ENCODE data around the gene BRCA1.
"Not testable (repeated sequence)": the region's sequence is repeated elsewhere in the genome, so short reads cannot be mapped to it uniquely, and the experiment has no call there.

BRCA1 gene

GRCh38 chr17:43011728-43012472 lies 113.3 kb downstream of the BRCA1 start:
- no peak overlapping the region for H3K4me3 ChIP-seq (ENCODE audit: low read depth, low read length)
- DNase-seq (ENCODE audit: low read depth) = no peak
- TF ChIP-seq MYC (IDR thresholded peaks at IDR 0.05; ENCODE audit: low read depth, low read length) (no peak), POLR2A (IDR thresholded peaks at IDR 0.05; ENCODE audit: extremely low read depth, insufficient read length) (no peak), MAX (IDR thresholded peaks at IDR 0.05; ENCODE audit: low read depth, low read length) (no peak), CTCF (IDR thresholded peaks at IDR 0.05; ENCODE audit: low read depth, low read length) (no peak)

- TF ChIP-seq MAX (IDR thresholded peaks at IDR 0.05; ENCODE audit: low read depth, low read length) (no peak), CTCF (IDR thresholded peaks at IDR 0.05; ENCODE audit: low read depth, low read length) (no peak), MYC (IDR thresholded peaks at IDR 0.05; ENCODE audit: low read depth, low read length) (no peak), POLR2A (IDR thresholded peaks at IDR 0.05; ENCODE audit: extremely low read depth, insufficient read length) (no peak)
- DNase-seq (ENCODE audit: low read depth) = no peak
- H3K4me3 ChIP-seq (ENCODE audit: low read depth, low read length) = no peak overlapping the region
Measured at GRCh38 chr17:43010667-43011308, 114.4 kb downstream of the BRCA1 start.

GRCh38 chr17:43006639-43007551 lies 118.3 kb downstream of the BRCA1 start, which contains the start of gene IFI35:
Gene IFI35 (plus strand): TSS chr17:43006784. CDS start chr17:43006948, 164 bp downstream.
- peak; percentile 87 for DNase-seq (ENCODE audit: low read depth)
- TF ChIP-seq MYC (IDR thresholded peaks at IDR 0.05; ENCODE audit: low read depth, low read length) (no peak), CTCF (IDR thresholded peaks at IDR 0.05; ENCODE audit: low read depth, low read length) (peak; percentile 37), MAX (IDR thresholded peaks at IDR 0.05; ENCODE audit: low read depth, low read length) (peak; percentile 51; the same call in 1 of the 2 replicates), POLR2A (IDR thresholded peaks at IDR 0.05; ENCODE audit: extremely low read depth, insufficient read length) (peak; percentile 34)
- peak within 1 kb of the TSS; percentile 64 for H3K4me3 ChIP-seq (ENCODE audit: low read depth, low read length)

- no peak for DNase-seq (ENCODE audit: low read depth)
- no peak for TF ChIP-seq MAX (IDR thresholded peaks at IDR 0.05; ENCODE audit: low read depth, low read length)
- no peak for TF ChIP-seq CTCF (IDR thresholded peaks at IDR 0.05; ENCODE audit: low read depth, low read length)
- TF ChIP-seq MYC (IDR thresholded peaks at IDR 0.05; ENCODE audit: low read depth, low read length) = no peak
- peak; percentile 14 for TF ChIP-seq POLR2A (IDR thresholded peaks at IDR 0.05; ENCODE audit: extremely low read depth, insufficient read length)
- no peak overlapping the region for H3K4me3 ChIP-seq (ENCODE audit: low read depth, low read length)
Measured at GRCh38 chr17:43003542-43004172, 121.5 kb downstream of the BRCA1 start.

- not testable (repeated sequence) for DNase-seq (ENCODE audit: low read depth); H3K4me3 ChIP-seq (ENCODE audit: low read depth, low read length)
Measured at GRCh38 chr17:43000894-43001293, 124.3 kb downstream of the BRCA1 start.
